HepG2 (cell line): Measurements from ENCODE around the gene SFMBT1. TPM values are rescaled to one million over a fixed set of nuclear protein-coding genes. Genes with fewer than 3 reads are reported as not detected.

Source experiments
- BRD4 ChIP-seq: sonication (generic); formaldehyde crosslinking; IDR thresholded peaks from 2 replicates; pipeline ENCODE4 v1.4.0; 2020; ENCODE audit warnings: missing genetic modification reagents
- ETS1 ChIP-seq: sonication (generic); formaldehyde crosslinking; IDR thresholded peaks from 2 replicates; pipeline ENCODE4 v1.4.0; 2020; ENCODE audit warnings: missing genetic modification reagents
- FOXK1 ChIP-seq: sonication (generic); formaldehyde crosslinking; IDR thresholded peaks from 2 replicates; pipeline ENCODE4 v1.4.0; 2020; ENCODE audit warnings: low read depth, missing genetic modification reagents, borderline replicate concordance
- GATAD2A ChIP-seq: IDR thresholded peaks from 2 replicates; pipeline ENCODE4 v1.6.1; 2016
- HNF1B ChIP-seq: sonication (generic); formaldehyde crosslinking; IDR thresholded peaks from 2 replicates; pipeline ENCODE4 v1.5.1; 2020; ENCODE audit warnings: mild to moderate bottlenecking, moderate library complexity, missing genetic modification reagents
- MYC ChIP-seq: sonication (generic); formaldehyde crosslinking; IDR thresholded peaks from 2 replicates; pipeline ENCODE4 v1.9.0; 2021; ENCODE audit warnings: missing genetic modification reagents, borderline replicate concordance
- NONO ChIP-seq, 2 experiments: fragments of 450-650 bp in 1 of 2; sonication (generic) in 1 of 2; formaldehyde crosslinking in 1 of 2; IDR thresholded peaks in 1 of 2; conservative IDR thresholded peaks in 1 of 2; 2 replicates each; pipeline versions ENCODE4 v1.6.1 to v1.8.0; 2017 to 2022; ENCODE audit warnings: mild to moderate bottlenecking in 1 of 2, missing genetic modification reagents in 1 of 2, moderate library complexity in 1 of 2
- PATZ1 ChIP-seq: sonication (generic); formaldehyde crosslinking; IDR thresholded peaks from 2 replicates; pipeline ENCODE4 v1.4.0; 2020; ENCODE audit warnings: missing genetic modification reagents
- SP2 ChIP-seq: sonication (generic); formaldehyde crosslinking; IDR thresholded peaks from 2 replicates; pipeline ENCODE4 v1.5.1; 2020; ENCODE audit warnings: mild to moderate bottlenecking, missing genetic modification reagents
- ZNF407 ChIP-seq: sonication (generic); formaldehyde crosslinking; IDR thresholded peaks from one replicate; pipeline ENCODE4 v1.5.1; 2020; ENCODE audit warnings: mild to moderate bottlenecking, missing genetic modification reagents; ENCODE audit errors: not compliant biosample characterization
- ZNF430 ChIP-seq: sonication (generic); formaldehyde crosslinking; IDR thresholded peaks from 2 replicates; pipeline ENCODE4 v1.9.0; 2021; ENCODE audit warnings: mild to moderate bottlenecking, missing genetic modification reagents
- ZNF674 ChIP-seq: sonication (generic); formaldehyde crosslinking; IDR thresholded peaks from 2 replicates; pipeline ENCODE4 v1.5.0; 2020; ENCODE audit warnings: low read depth, mild to moderate bottlenecking, missing genetic modification reagents
- polyA plus RNA-seq, 8 experiments: library from polyadenylated mRNA; depleted of rRNA in 3 of 8; stranded (reverse) in 7 of 8; unstranded in 1 of 8; fragments of >200 nt; fragmentation: Illumina TruSeq in 4 of 8; extraction: Trizol in 4 of 8; gene quantifications; 2 replicates each; pipeline versions ENCODE4 v1.2.1 to v1.2.3, GENCODE V29; 2011 to 2016; ENCODE audit warnings: low read depth in 4 of 8, missing spikeins in 1 of 8, mixed read lengths in 1 of 8; ENCODE audit not compliant: insufficient read depth in 1 of 8
- total RNA-seq, 5 experiments: library from RNA; depleted of rRNA; stranded (reverse); fragments of >200 nt; fragmentation: Illumina TruSeq; extraction: Trizol; gene quantifications; 2 replicates each; pipeline ENCODE4 v1.2.3, GENCODE V29; 2016; ENCODE audit warnings: low read depth in 1 of 5

SFMBT1 gene
- total and polyA plus RNA-seq, 2 of the 13 experiments (the other 11 are each of a cell fraction or from before 2014, with no cell fraction given): 3.8 to 12.8 TPM

GRCh38 chr3:53084310-53085001, 38.6 kb upstream of the SFMBT1 start (continued):
- TF ChIP-seq NONO (IDR thresholded peaks at IDR 0.05): no peak
- 0 out of 2 replicates have a peak, but pooled peaks have one; percentile 21 for TF ChIP-seq NONO (CRISPR knock-in tag; conservative IDR thresholded peaks at IDR 0.05)
- TF ChIP-seq PATZ1: no peak
- no peak for TF ChIP-seq ZNF407 (CRISPR knock-in tag)
- TF ChIP-seq MYC (CRISPR knock-in tag): 0 out of 2 replicates have a peak, but pooled peaks have one; percentile 20
- TF ChIP-seq GATAD2A (CRISPR knock-in tag): peak; percentile 51; the same call in 1 of the 2 replicates
- 0 out of 2 replicates have a peak, but pooled peaks have one; percentile 35 for TF ChIP-seq HNF1B (CRISPR knock-in tag)
- TF ChIP-seq SP2 (CRISPR knock-in tag): no peak
- TF ChIP-seq ETS1 (CRISPR knock-in tag): no peak
- no peak for TF ChIP-seq BRD4 (CRISPR knock-in tag)
- TF ChIP-seq ZNF674 (CRISPR knock-in tag): no peak
- no peak for TF ChIP-seq ZNF430 (CRISPR knock-in tag)
- TF ChIP-seq FOXK1 (CRISPR knock-in tag): no peak
